GM23248 (cell line): ENCODE measurements around the gene SLC34A3.

Experiments used
- EZH2 ChIP-seq: fragments of 200-600 bp; sonication (generic); IDR thresholded peaks from 2 replicates; pipeline ENCODE4 v1.6.1; 2018; ENCODE audit warnings: antibody characterized with exemption, mild to moderate bottlenecking; ENCODE audit not compliant: insufficient read depth, poor library complexity, severe bottlenecking
- EZH2phosphoT487 ChIP-seq: fragments of 200-600 bp; sonication (generic); IDR thresholded peaks from 2 replicates; pipeline ENCODE4 v1.6.1; 2018; ENCODE audit warnings: antibody characterized with exemption, moderate library complexity, mild to moderate bottlenecking, low read depth; ENCODE audit not compliant: insufficient read depth

- TF ChIP-seq EZH2 (no peak), EZH2phosphoT487 (no peak)
These were observed 3.4 kb upstream of the SLC34A3 start, which contains the start of gene RNF224 for GRCh38 chr9:137227054-137227852.
